Stimulated activated CD8-positive, alpha-beta memory T cell treated with anti-CD3 and anti-CD28 coated beads, Interleukin-15, amount 100 ng/mL, for 4 hours (primary cell): ENCODE measurements around the gene MTHFSD.

Experiments
- DNase-seq, 2 donors: peaks; one replicate each; pipeline ENCODE4 v3.0.0-alpha.2; 2020; ENCODE audit warnings: low read depth in 2 of 2

The MTHFSD gene

DNA sequence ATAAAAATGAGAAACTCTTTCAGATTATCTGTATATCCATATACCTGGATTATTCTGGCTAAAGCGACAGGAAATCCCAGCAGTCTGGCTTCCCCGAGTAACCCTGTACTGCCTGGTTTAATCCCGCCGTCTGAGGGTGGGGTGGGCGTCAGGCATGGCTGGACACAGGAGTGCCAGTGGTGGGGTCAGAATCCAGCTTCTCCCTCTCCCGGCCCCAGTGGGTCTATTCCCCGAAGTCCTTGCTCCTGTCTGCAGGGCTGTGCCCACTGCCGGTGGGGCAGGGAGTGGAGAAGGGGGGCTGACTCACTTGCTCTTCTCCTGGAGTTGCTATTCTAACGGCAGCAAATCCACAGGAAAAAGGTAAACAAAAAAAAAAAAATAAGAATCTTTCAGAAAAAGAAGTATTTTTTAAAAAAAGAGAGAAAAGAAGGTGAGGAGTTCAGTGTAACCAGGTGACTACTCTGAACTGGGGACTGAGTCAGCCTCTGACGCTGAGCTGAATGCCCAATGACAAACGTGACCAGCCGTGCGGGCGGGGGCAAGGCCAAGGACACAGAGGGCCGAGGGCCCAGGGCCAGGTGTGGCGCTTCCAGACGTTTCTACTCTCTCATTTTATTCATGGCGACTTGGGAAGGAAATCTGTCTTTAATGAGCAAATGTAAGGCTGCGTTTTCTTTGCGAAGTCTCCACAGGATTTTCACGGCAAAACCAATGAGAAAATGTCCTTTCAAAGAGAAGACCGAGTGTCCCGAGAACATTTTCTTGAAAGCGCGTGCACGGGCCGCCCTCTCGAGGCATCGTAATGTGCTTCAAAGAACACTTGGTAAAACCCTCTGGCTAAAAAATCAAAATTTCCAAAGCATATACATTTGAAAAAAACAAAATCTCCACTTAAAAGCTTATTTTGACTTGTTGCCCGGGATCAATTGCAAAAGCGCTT lies 24.5 kb downstream of the MTHFSD start:
- DNase-seq, result no peak

DNA sequence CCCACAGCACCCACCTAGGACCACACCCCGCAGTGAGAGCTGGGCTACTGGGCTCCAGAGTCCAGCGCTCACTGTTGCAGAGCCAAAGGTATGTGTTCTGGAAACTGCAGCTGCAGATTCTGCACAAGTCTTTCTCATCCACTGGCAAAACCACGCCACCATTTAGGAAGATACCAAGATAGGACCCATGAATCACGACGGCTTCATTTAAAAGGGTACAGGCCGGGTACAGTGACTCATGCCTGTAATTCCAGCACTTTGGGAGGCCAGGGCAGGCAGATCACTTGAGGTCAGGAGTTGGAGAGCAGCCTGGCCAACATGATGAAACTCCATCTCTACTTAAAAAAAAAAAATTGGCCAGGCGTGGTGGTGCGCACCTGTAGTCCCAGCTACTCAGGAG lies 25.9 kb downstream of the MTHFSD start:
- DNase-seq, result no peak

DNA sequence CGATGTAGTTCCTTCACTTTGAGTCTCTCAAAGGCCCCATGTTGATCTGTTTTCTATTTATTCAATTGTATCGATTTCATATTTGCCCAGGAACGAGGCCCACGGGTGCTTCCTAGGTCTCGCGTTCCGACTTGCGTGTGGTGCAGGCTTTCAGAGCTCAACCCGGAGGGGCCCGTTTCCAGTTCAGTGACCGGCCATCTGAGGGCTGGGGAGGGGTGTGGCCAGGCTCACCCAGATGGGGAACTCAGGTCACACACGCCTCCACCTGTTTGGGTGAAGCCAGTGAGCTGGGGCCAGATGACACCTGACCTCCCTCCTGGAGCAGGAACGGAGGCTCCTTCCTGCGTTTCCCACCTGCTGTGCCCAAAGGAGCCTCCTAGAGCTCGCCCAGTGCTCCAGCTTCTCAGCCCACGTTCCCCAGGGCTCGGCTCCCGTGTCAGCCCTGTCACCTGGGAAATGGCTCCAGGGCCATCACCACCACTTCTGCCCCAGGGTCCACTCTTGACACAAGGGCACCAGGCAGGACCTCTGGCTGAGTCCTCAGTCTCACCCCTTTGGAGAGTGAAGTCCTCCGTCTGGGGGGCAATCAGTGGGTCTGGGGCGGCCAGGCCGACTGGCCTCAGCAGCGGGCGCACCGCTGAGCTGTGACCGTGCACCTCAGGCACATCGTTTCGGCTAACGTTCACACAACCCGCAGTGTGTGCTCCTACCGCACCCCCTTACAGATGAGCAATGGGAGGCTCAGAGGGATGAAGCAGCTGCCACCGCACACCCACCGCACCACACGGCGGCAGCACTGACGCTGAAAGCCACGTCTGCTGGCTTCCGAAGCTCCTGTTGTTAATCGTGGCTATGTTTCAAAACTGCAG lies 26.7 kb downstream of the MTHFSD start:
- no peak for DNase-seq

GRCh38 chr16:86527366-86527765 lies 27.7 kb downstream of the MTHFSD start:
- no peak for DNase-seq

- DNase-seq, result no peak
These were observed 29.3 kb downstream of the MTHFSD start for GRCh38 chr16:86525696-86526095.

GRCh38 chr16:86524029-86524428 lies 31.0 kb downstream of the MTHFSD start:
- no peak for DNase-seq

DNA sequence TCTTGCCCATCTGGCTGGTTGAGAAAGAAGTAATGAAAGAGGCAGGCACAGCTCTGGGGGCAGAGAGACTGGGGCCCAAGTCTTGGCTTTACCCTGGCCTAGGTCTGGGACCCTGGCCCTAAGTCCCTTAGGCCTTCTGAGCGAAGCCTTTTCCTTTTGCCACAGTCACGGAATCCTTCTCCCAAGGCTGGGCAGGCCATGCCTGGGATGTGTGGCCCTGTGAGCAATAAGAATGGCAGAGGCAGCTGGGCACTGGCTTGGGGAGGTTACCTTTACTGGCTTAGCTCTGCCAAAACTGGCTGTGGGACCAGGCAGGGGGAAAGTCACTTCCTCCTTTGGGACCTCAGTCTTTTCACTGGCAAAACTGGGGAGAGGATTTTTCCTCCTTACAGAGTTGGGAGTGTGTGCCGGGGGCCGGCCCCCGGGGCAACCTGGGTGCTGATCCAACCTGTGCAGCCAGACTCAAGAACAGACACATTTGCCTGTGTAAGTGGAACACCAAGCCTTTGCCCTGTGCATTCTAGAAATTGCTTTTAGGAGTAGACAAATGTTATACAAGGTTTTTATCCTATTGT lies 31.8 kb downstream of the MTHFSD start:
- DNase-seq, result no peak

GRCh38 chr16:86522634-86523033 lies 32.4 kb downstream of the MTHFSD start:
- no peak for DNase-seq

GRCh38 chr16:86521236-86522197 lies 33.5 kb downstream of the MTHFSD start:
- no peak for DNase-seq

GRCh38 chr16:86520317-86521210 lies 34.5 kb downstream of the MTHFSD start:
- DNase-seq, result no peak

DNA sequence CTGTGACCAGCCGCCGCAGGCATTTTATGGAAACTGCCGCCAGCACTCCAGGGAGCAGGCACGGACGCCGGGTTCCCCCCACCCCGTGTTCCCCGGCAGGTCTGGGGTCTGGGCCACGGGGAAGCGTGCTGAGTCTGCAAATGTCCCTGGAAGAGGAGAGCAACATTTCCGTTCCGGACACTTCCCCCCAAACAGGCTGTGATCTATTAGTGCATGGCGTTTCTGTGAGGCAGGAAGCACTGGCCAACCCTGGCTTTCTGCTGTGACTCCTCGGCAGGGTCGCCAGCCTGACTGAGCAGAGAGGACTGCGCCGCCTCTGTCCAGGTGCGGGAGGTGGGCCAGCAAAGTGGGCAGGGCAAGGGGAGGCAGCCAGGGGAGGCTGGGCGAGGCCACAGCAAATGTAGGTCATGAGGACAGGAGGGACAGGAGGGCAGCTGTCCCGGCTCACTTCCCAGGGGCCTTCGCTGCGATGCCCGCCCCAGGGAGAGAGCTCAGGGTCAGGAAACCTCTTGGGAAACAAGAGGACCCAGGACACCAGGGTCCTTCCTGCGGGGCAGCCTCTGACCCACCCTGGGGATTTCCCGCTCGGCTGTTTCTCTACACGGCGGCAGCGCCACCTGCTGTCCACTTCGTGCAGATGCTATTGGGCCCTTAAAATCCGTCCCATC lies 35.3 kb downstream of the MTHFSD start:
- DNase-seq, result peak; percentile 15 to 34

- DNase-seq, result no peak
These were observed 35.9 kb downstream of the MTHFSD start for GRCh38 chr16:86519007-86519648.

GRCh38 chr16:86517652-86518258 lies 37.3 kb downstream of the MTHFSD start:
- no peak for DNase-seq

DNA sequence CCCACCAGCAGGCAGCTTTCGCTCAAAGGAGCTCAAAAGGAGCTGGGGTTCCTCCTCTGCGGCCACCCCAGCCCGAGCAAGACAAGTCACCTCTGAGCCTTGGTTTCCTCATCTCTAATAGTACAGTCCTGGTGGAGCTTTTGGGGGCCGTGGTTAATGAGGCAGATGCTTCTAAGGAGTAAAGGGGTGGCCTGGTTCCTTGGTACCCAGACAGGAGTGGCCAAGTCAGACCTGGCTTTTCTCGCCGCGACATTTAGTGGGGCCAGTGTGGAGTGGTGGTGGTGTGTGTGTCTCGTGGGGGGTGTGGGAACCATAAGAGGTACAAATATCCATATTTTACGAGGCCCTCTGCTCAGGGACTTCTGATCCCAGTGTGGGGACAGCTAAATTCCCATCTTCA lies 38.0 kb downstream of the MTHFSD start:
- no peak for DNase-seq

- no peak for DNase-seq
These were observed 38.4 kb downstream of the MTHFSD start for GRCh38 chr16:86516623-86517003.

GRCh38 chr16:86515777-86516622 lies 39.0 kb downstream of the MTHFSD start:
- no peak for DNase-seq

DNA sequence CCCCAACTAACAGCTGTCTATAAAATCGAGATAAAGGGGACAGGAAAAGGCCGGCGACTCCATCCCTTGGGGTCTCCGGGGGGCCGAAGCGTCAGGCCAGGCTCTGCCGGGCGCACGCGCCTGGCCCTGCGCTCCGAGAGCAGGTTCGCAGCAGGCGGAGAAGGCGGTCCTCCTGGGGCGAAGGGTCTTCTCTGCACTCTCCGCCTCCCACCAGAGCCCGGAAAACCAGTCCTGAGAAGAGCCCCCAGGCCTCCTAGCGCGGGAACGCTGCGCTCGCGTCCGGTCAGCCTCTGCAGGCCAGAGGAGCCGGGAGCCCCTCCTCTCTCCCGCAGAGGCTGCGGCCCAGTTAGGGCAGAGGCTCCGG lies 39.6 kb downstream of the MTHFSD start:
- DNase-seq, result no peak
